HL-60/S4 (cell line): ENCODE data around the gene CRB1.

Experiments used
- in situ Hi-C: fragments of 300-500 bp; cut with MboI; formaldehyde crosslinking; loops from 2 replicates; pipeline ENCODE4 v1.14.3; 2022; ENCODE audit warnings: low sequenced_read_pairs

CRB1 gene

DNA sequence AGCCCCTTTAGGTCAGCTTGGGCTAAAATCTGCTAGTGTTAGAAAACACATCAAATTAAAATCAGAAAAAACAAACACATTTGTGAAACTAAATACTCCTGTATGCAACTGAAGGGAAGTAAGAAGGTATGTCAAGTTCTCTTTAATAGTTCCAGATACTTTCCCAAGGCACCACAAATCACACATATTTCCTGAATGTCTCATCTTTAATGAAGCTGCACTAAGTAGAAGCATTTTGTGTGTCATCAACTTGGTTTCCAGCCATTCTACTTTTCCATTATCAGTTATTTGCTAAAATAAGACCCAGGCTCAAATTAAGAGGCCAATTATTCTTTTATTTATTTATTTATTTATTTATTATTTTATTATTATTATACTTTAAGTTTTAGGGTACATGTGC is 34.7 kb downstream of the CRB1 start:
- in situ Hi-C loops = no loop called here

DNA sequence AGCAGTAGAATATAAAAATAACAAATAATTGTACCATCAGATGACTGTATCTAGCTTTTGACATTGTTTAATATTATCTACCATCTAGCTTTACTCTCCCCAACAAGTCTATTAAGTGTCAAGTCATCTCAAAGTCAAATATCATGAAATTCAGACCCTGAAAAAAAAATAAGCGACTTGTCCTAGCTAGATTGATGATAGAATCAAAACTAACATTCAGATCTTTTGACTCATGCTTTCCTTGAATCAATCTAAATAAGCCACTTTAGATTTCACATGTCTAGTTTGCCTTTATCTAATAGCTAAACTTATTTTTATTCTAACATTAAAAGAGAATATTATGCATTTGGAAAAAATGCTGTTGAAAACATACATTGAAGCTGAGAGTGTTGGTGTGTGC is 35.4 kb downstream of the CRB1 start:
- in situ Hi-C loops = no loop called here

DNA sequence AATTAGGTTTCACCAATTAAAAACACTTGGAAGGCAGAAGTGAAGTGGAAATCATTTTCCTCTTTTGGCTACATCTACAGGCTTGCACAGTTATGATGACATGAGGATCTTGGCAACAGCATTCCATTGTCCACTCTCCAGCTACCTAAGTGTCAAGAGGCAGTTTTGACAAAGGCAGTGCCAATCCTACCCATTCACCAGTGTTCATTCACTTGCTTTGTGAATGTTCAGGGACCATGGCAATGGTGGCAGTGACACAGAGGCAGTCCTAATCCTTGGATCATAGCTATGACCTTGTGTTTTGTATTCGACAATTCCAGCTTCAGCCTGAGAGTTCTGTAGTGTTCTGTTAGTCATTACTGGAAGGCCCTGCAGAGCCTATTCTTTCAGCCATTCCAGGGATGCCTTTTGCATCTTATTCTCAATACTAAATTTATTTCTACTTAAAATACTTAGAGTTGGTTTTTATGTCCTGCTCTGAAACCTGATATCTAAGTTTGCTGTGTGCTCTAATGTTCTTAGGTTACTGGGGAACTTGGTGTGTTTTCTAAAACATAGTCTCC is 36.7 kb downstream of the CRB1 start:
- in situ Hi-C loops = no loop called here

DNA sequence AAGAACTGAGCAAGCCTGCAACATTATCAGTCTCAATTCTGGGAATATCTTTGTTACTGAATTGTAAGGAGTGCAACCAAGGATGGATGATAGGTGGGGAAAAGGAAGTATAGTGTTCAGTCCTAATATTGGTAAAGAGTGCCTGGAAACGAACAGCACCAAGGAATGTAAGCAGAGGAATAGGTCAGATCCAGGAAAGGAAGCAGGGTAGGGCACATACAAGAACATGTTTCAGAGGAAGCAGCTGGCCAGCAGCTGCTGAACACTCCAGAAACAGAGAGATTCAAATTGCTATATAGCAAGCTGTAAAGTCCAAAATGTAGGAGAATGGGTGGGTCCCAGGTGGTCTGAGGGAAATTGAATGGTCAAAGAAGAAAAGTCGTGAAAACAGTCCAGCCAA is 37.9 kb downstream of the CRB1 start:
- in situ Hi-C loops = no loop called here

DNA sequence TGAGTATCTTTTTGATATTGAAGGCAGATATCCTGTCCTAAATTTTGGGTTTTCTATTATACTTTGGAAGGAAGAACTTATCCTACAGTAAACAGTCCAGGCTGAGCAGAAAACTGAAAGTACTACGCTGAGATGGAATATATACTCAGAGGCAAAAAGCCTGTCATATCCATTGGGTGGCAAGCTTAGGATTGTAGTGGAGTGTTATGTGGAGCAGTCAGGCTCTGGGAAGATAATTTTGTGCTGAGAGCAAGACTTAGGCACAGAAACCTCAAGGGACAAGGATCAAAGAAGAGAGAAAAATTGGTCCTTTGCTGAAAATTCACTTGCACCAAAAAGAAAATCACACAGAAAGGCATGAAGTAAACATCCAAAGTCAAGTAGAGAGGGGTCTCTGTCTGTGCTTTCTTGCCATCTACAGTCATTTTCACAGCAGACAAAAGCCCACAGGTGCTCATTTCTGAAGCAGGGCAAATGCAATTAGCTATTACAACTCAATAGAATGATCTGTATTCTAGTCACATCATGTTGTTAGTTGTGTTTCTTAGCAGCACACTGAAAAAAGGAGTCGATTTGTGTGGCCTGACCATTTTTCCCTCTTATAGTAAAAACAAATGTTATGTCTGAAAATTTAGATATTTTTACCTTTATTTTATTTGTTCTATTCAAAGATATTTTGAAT is 38.5 kb downstream of the CRB1 start:
- in situ Hi-C loops = no loop called here

DNA sequence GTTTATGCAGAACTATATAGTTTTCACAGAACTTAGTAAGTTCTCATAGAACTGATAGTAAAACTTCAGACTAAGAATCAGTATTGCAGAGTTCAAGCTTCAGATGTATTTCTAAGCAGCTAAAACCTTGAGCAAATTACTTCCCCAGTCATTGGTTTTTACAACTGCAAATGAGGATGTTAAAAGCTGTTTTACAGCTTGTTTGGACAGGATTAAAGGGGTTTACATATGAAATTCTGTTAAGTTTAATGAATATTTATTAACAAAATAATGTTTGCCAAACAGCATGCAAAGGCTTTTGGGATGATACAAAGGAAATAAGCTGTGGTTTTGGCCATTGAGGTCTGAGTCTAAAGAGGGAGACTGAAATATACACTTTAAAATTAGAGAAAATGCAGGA is 39.1 kb downstream of the CRB1 start:
- in situ Hi-C loops = no loop called here

DNA sequence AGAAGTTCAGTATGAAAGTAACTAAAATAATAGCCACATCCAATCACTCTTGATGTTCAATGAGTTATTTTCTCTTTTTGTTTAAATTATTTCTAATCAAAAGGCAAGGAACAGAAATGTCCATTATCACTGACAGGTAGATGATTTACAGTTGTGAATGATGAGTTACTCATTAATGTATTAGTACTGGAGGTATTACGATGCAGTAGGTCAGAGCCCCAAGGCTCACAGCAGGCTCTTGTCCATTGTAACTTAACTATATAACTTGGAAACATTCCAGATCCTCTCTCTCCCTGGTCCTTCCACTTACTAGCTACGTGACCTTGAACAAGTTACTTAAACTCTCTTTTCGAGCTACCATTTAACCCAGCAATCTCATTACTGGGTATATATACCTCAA is 39.5 kb downstream of the CRB1 start:
- in situ Hi-C loops = no loop called here

DNA sequence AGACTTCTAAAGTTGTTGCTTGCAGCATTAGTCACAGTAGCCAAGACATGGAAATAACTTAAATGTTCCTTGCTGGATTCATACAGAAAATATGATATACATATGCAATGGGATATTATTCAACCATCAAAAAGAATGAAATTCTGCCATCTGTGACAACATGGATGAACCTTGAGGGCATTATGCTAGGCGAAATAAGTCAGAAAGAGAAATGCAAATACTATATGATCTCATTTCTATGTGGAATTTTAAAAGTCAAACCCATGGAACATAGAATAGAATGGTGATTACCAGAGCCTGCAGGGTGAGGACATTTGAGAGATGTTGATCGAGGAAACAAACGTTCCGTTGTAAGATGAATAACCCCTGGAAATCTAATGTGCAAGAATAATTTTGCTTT is 43.0 kb downstream of the CRB1 start:
- in situ Hi-C loops = no loop called here

DNA sequence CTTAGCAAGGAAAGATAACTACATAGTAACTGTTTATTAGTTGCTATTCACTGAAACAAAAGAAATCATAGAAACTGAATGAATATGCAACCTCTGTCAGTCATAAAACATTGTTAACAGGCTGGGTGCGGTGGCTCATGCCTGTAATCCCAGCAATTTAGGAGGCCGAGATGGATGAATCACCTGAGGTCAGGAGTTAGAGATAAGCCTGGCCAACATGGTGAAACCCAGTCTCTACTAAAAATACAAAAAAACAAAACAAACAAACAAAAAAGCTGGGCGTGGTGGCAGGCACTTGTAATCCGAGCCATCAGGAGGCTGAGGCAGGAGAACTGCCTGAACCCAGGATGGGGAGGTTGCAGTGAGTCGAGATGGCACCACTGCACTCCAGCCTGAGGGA is 44.1 kb downstream of the CRB1 start:
- in situ Hi-C loops = no loop called here

DNA sequence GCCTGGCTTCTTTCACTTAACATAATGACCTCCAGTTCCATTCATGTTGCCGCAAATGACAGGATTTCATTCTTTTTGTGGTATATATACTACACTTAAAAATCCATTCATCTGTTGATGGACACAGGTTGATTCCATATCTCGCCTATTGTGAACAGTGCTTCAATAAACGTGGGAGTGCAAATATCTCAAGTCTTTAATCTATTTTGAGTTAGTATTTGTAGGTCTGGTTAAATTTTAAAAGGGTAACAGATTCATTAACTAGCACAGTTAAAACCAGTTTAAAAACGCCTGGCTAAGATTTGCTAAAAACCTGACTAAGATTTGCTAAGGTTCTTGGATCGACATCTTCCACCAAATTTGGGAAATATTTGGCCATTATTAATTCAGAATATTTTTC is 45.7 kb downstream of the CRB1 start:
- in situ Hi-C loops = no loop called here

DNA sequence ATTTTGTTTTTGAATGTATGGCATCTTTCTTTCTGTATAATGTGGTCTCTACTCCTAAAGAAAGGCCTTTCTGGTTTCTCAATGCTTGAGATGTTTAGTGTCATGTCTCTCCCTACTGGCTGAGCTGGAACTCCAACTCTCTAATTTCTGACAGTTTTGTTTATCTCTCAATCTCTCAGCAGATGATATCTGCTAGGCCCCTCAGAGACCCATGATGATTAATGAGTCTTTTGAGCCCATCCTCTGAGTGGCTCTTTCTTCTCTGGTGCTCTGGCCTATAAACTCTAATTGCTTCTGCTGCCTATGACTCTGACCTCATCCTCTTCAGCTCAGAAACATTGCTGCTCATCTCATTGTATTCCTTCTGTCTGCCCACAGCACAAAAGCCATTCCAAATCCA is 46.6 kb downstream of the CRB1 start:
- in situ Hi-C loops = no loop called here

DNA sequence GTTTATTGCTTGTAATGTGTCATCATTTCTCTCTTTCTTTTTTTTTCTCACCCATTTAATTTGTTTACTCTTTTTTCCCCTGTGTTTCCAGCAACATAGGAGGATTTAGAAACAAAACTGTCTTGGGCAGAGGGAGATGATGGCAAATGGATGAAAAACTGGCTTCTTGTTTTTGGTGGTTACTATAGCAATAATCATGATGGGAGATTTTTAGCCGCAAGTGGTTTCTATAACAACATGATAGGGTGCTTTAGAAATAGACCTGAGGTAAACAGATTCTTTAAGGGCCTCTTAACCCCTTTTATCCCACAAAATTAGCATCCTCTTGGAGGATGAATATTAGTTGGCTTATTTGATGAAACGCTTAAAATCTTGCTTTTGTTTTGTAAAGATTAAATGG is 51.6 kb downstream of the CRB1 start:
- in situ Hi-C loops = no loop called here

DNA sequence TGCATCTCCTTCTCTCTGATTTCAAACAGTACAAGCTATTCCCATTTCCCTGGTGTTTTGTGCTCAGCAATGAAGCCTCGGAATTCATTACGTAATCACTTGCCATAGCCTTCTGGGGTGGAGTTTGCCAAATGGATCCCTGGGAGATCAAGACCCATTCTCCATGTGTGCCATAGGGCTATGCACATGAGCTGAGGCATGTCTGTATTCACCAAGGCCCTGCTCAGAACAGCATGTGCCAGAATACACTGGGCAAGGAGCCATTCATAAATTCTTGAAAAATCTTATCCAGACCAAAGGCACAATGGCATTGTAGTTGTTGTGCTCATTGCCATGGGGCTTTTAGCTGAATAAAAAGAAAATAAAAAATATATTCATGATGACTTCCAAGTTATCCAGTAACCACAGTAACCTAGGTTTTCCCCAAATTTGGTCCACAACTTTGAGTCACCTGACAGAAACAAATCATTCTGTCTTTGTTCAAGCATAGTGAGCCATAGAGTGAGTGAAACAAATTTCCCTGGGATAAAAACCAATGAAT is 53.0 kb downstream of the CRB1 start:
- in situ Hi-C loops = no loop called here

DNA sequence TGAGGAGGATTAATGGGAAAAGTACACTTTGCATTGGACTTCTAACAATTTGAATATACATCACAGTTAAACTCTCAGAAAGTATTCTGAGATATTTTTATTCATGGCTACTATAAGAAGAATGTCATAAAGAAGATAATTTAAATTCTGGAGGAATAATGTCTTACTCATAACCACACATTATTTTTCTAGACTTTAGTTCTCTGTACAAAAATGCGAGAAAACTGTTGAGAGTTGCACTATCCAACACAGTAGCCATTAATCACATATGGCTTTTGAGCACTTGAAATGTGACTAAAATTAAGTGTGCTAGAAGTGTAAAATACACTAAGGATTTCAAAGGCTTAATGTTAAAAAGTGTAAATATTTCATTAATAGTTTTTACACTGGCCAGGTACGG is 53.8 kb downstream of the CRB1 start:
- in situ Hi-C loops = no loop called here

DNA sequence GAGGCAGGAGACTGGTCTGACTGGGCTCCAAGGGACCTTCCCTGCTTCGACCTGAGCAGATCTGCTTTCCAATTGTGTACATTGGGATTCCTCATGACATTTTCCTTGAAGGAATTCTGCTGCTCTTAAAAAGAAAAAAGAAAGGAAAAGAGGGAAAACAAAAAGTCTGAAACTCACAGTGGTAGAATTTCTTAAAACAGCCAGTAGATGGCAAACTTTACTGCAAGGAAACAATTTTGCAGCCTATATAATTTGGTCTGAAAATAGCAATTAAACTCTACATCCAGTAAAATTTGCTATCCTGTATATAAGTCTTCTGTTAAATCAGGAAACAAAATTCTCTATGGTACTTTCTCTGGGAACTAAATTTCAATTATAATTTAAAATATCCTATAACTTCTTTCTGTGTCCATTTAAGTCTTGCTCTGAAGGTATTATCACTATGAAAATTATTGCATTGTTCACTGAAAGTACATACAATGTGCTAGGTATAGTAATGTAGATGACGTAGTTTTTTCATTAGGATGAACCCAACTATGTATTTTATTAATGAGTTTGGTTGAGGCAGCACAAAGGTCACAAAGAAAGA is 59.8 kb downstream of the CRB1 start:
- in situ Hi-C loops = no loop called here

DNA sequence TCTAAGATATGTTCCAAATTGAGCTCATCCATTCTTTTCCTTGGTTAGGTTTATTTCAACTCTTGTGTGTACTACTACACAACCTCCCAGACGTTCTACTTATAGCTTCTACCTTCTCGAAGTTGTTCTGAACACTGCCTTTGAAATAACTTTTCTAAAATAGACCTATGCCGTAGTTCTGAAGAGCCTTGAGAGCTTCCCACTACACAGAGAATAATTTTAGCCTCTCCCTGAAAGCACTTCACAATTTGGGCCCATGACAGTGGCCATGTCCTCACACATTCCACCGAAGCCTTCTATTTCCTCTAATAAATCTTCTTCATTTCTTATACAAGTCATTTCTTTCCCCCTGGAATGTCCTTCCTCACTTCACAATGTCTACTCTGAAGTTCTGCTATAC is 62.2 kb downstream of the CRB1 start:
- in situ Hi-C loops = no loop called here

DNA sequence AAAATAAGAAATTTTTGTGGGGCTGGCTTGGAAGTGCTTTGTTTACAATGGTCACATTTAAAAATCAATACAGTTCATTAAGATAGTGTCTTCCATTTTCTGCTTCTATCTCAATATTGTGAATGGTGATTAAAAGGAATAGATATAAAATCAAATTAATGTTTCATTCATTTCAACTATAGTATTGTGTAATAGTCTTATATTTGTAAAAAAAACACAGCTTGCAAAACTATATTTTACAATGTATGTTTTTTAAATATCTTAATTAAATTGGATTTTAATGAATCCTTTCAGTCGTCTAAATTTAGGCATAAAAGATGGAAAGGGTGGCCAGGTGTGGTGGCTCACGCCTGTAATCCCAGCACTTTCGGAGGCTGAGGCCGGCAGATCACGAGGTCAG is 63.5 kb downstream of the CRB1 start:
- in situ Hi-C loops = no loop called here

DNA sequence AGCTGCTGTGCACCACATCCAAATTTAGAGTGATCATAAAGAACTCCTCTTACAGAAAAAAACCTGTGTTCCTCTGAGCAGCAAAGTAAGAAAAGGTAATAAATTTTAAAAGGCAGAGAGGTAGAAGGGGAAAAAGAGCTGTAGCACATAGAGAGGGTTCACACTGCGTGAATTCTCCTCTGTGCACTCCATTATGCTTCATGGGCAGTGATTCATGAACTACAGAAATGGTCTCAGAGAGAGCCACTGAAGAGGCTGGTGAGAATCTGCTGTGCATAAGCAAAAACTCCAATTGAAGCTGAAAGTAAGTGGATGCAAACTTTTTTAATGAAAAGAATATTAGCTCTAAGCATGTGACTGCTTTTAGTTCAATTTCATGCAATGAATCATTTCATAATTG is 65.0 kb downstream of the CRB1 start:
- in situ Hi-C loops = no loop called here

DNA sequence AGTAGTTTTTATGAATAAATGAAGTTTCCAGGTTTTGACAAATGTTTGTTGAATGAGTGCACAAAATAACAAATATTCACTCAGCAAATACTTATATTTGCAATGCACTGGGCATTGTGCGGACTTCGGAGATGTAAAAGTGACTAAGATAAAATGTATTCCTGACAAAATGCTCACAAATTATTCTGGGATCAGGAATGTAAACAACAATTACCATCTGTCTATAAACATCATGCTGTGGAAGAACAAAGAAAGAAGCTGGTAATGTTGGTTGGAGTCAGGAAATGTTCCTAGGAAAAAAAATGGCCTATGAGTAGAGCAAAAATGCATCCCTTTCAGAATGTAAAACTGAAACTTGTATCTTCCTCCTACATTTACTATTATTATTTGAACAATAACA is 68.5 kb downstream of the CRB1 start:
- in situ Hi-C loops = no loop called here

DNA sequence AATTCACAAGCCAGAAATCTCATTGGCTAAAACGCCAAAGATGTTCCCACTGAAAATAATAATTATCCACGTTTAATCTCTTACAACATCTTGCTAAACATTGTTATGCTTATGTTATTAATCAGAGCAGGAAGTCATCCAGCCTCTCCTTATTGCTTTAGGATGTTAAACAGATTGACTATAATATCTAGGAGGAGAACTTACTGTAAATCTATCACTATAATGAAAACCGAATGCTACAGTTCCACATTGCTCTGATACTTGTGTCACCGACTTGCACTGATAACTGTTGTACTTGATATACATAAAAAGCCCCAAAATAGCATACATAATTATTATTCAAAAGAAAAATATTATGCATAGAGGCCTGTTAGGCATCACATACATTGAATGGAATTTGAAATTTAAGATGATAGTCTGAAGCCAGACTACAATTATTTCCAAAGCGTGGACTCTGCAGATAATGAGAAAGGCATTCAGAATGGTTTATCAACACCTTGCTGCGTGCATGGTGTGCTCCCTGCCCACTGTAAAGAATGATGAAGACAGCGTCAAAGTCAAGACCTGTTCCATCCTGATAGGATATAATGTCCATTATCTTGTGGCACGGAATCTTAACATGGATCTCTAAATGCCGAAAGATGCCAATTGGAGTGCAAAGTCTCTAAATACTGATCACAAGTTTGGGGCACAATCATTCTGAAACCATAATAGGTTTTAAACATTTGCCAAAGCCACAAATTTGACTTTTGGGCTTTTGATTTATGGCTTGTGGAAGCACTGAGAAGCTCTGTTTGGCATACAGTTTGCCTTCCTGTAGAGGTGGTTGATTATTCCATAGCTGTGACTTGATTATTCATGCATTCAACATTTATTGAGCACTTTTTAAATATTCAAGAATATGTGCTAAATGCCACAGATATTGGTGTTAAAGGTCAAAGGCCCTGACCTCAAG is 71.3 kb downstream of the CRB1 start:
- in situ Hi-C loops = no loop called here

DNA sequence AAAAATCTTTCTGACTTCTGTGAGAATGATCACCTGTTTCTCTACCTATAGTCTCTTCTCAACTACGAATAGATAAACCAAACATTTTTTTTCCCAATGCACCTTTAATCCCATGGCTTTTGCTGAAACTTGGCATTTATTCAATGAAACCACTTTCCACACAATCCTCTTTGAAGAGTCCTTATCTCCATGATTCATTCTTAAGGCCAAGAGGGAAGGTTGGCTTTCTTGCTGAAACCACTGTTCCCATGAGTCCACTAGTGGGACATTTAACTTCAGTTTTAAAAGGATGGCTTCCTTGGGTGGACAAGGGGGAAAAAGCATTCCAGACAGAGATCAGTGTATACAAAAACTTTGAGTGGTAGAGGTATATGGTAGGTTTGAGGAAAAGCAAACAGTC is 73.6 kb downstream of the CRB1 start:
- in situ Hi-C loops = no loop called here
